Left lung (tissue), 10 donors: Measurements from ENCODE around the gene CDH13. TPM values are rescaled to one million over a fixed set of nuclear protein-coding genes. Genes with fewer than 3 reads are reported as not detected.

Experiments used
- ATAC-seq: fragments of 200-7000 bp; cut with Tn5 transposase; one replicate; pipeline ENCODE4 v1.9.1; 2020; ENCODE audit warnings: moderate library complexity
- DNase-seq, 4 donors: peaks; one replicate each; pipeline ENCODE4 v3.0.0-alpha.2; 2013 to 2020
- H3K27ac ChIP-seq, 2 donors: fragments of 200-600 bp; sonication (generic) in 1 of 2; one replicate each; pipeline versions ENCODE4 v1.5.0 to v1.8.0; 2020 to 2021
- H3K27me3 ChIP-seq, 2 donors: fragments of 200-600 bp; sonication (generic) in 1 of 2; one replicate each; pipeline versions ENCODE4 v1.5.0 to v1.8.0; 2020 to 2021
- H3K36me3 ChIP-seq, 2 donors: fragments of 200-600 bp; sonication (generic) in 1 of 2; one replicate each; pipeline versions ENCODE4 v1.5.0 to v1.8.0; 2020 to 2021
- H3K4me1 ChIP-seq, 2 donors: fragments of 200-600 bp; one replicate each; pipeline ENCODE4 v1.8.0; 2021
- H3K4me3 ChIP-seq, 2 donors: fragments of 200-600 bp; sonication (generic) in 1 of 2; one replicate each; pipeline versions ENCODE4 v1.5.0 to v1.8.0; 2020 to 2021; ENCODE audit warnings: mild to moderate bottlenecking in 1 of 2
- H3K9me3 ChIP-seq, 2 donors: fragments of 200-600 bp; sonication (generic) in 1 of 2; one replicate each; pipeline versions ENCODE4 v1.5.0 to v1.8.0; 2020 to 2021
- CTCF ChIP-seq, 2 donors: fragments of 200-600 bp; sonication (generic) in 1 of 2; IDR thresholded peaks; one replicate each; pipeline versions ENCODE4 v1.5.0 to v1.8.0; 2021; ENCODE audit warnings: antibody characterized with exemption in 2 of 2
- intact Hi-C, 2 donors: fragments of 100-400 bp; cut with DNase I; formaldehyde crosslinking; loops; one replicate each; pipeline versions ENCODE4 v1.11.2 to v1.14.2; 2022
- polyA plus RNA-seq, 6 donors: library from polyadenylated mRNA; unstranded; fragments of 120-200 nt; gene quantifications; one replicate each; pipeline ENCODE4 v1.2.1, GENCODE V29; 2013; ENCODE audit not compliant: insufficient read length in 6 of 6
- total RNA-seq, 2 donors: library from RNA; stranded (reverse); fragmentation: NEBNext Ultra II Directional; extraction: Animal tissue kit (Norgen Biotek cat#: 25700); gene quantifications; one replicate each; pipeline ENCODE4 v1.2.1, GENCODE V29; 2021
- donor health status: DM: no; HTN: yes; CAD: no.
- donor health status: DM: no; HTN: no; CAD: no.

CDH13 gene
- total and polyA plus RNA-seq, 8 donors, result 2.7 to 20.3 (median 3.2) TPM

DNA sequence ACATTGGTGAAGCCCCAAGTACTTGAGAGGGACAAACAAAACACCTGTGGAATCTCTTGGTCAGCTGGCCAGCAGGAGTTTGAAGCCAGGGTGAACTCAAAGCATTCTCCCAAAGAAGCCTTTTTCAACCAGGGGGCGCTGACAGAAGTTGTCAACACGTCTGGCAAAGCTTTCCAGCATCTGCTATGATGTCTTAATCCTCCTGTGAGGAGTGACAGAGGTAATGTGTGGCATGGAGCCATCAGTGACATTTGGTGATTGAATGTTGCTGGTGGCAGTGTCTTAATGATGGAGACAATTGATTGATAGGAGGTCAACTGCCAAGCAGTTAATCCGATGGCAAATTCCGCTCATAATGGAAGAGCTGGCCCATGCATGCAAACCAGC lies 923.4 kb downstream of the CDH13 start:
- Histone ChIP-seq H3K4me1 (no peaks in the 10 kb centered on the region), H3K27ac (no peak overlapping the region), H3K9me3 (peaks cover 0 to 2% of the 10 kb centered on the region in 2 donors), H3K27me3 (no peaks in the 10 kb centered on the region), H3K36me3 (no peaks in the 10 kb centered on the region), H3K4me3 (no peak overlapping the region)
- intact Hi-C loops, result no loop called here
- DNase-seq (no peak), ATAC-seq (no peak)
- no peak for TF ChIP-seq CTCF (IDR thresholded peaks at IDR 0.05)

DNA sequence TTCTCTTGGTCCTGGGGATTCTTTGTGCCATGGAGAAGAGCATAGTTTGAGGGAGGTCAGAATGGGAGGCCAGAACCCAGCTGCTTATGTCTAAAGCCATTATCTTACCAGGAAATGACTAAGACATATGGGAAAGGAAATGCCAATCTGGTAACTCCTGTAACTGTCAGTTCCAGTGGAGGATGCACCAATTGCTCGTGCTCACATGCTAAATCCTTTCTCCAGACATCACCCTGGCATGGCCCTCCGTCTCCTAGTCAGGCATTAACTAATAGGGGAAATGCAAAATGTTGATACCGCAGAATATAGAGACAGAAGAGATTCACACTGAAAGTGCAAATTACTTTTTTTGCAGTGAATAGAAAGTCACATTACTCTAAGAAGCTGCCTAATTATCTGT lies 925.5 kb downstream of the CDH13 start:
- no peak for ATAC-seq
- H3K27me3 ChIP-seq, result no peaks in the 10 kb centered on the region
- H3K9me3 ChIP-seq, result peaks cover 0 to under 1% of the 10 kb centered on the region in 2 donors
- H3K4me3 ChIP-seq, result no peak overlapping the region
- no peak overlapping the region for H3K27ac ChIP-seq
- no peak for DNase-seq
- H3K4me1 ChIP-seq, result no peaks in the 10 kb centered on the region
- intact Hi-C loops, result no loop called here
- H3K36me3 ChIP-seq, result no peaks in the 10 kb centered on the region
- no peak for TF ChIP-seq CTCF (IDR thresholded peaks at IDR 0.05)

GRCh38 chr16:83552930-83553329 lies 926.2 kb downstream of the CDH13 start:
- DNase-seq (no peak), ATAC-seq (no peak)
- no peak for TF ChIP-seq CTCF (IDR thresholded peaks at IDR 0.05)
- Histone ChIP-seq H3K27me3 (no peaks in the 10 kb centered on the region), H3K27ac (no peak overlapping the region), H3K4me1 (no peaks in the 10 kb centered on the region), H3K9me3 (no peaks in the 10 kb centered on the region), H3K36me3 (no peaks in the 10 kb centered on the region), H3K4me3 (no peak overlapping the region)
- intact Hi-C loops, result no loop called here

DNA sequence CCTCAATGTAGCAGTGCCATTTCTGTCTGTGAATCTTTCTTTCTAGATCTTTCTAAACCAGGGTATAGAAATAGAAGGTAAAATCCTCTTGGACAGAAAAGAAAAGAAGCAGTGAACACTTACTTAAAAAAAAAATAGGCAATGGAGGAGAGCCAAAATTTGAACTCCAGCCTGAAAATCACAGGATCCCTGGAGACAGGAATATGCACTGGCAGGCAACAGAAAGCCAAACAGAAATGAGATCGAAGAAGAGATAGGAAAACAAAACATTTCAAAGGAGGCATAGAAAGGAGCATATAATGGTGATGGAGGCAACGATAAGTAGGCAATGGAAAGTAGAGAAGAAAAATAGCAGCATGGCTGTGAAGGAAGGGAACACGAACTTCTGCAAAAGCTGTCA lies 927.3 kb downstream of the CDH13 start:
- ATAC-seq, result no peak
- no peaks in the 10 kb centered on the region for H3K27me3 ChIP-seq
- no peak for DNase-seq
- H3K4me3 ChIP-seq, result no peak overlapping the region
- no peaks in the 10 kb centered on the region for H3K9me3 ChIP-seq
- H3K36me3 ChIP-seq, result no peaks in the 10 kb centered on the region
- no peak for TF ChIP-seq CTCF (IDR thresholded peaks at IDR 0.05)
- H3K4me1 ChIP-seq, result no peaks in the 10 kb centered on the region
- intact Hi-C loops, result no loop called here
- no peak overlapping the region for H3K27ac ChIP-seq

DNA sequence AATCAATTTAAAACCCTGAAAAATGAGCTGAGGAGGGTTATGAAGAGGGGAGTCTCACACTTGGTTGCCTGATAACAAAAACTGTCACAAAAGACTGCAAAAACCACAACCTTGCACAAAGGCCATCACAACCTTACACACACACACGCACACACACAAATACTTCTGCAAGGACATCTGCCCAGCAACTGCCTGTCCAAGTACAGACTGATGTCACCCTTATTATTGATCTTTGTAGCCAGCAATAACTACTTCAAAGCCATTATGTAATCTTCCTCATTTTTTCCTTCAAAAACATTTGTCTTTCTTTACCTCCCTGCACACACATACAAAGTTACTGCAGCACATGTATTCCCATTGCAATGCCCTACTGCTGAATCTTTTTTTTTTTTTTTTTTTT lies 927.8 kb downstream of the CDH13 start:
- Histone ChIP-seq H3K9me3 (no peaks in the 10 kb centered on the region), H3K4me1 (no peaks in the 10 kb centered on the region), H3K27me3 (no peaks in the 10 kb centered on the region), H3K36me3 (no peaks in the 10 kb centered on the region), H3K4me3 (no peak overlapping the region), H3K27ac (no peak overlapping the region)
- no peak for ATAC-seq
- no peak for TF ChIP-seq CTCF (IDR thresholded peaks at IDR 0.05)
- no peak for DNase-seq
- intact Hi-C loops, result no loop called here
